GM23338 (cell line): ENCODE results near the gene LRP4. TPM values are rescaled to one million over a fixed set of nuclear protein-coding genes. Genes with fewer than 3 reads are reported as not detected.

Source experiments
- ATAC-seq: fragments of 200-7000 bp; cut with Tn5 transposase; 3 replicates; pipeline ENCODE4 v1.9.1; 2020
- DNase-seq: peaks from one replicate; pipeline ENCODE4 v3.0.0-alpha.2; 2015; ENCODE audit warnings: low spot score
- H2AFZ ChIP-seq: fragments of 200-600 bp; sonication (generic); 2 replicates; pipeline ENCODE4 v1.8.0; 2016; ENCODE audit warnings: antibody characterized with exemption, mild to moderate bottlenecking, moderate library complexity
- H3F3A ChIP-seq: fragments of 200-600 bp; sonication (generic); replicated peaks from 2 replicates; pipeline ENCODE4 v1.8.0; 2017; ENCODE audit warnings: antibody characterized with exemption, mixed run types, low read depth
- H3K27ac ChIP-seq: fragments of 200-600 bp; sonication (generic); 2 replicates; pipeline ENCODE4 v1.6.1; 2016; ENCODE audit warnings: low read depth
- H3K27me3 ChIP-seq: fragments of 200-600 bp; sonication (generic); 2 replicates; pipeline ENCODE4 v1.8.0; 2016; ENCODE audit warnings: mild to moderate bottlenecking, mixed run types, moderate library complexity; ENCODE audit not compliant: insufficient read depth
- H3K36me3 ChIP-seq: fragments of 200-600 bp; sonication (generic); 2 replicates; pipeline ENCODE4 v1.8.0; 2016; ENCODE audit warnings: mild to moderate bottlenecking; ENCODE audit not compliant: insufficient read depth
- H3K4me1 ChIP-seq: fragments of 200-600 bp; sonication (generic); 2 replicates; pipeline ENCODE4 v1.8.0; 2016; ENCODE audit warnings: mild to moderate bottlenecking, moderate library complexity; ENCODE audit not compliant: insufficient read depth
- H3K4me2 ChIP-seq: fragments of 200-600 bp; sonication (generic); 2 replicates; pipeline ENCODE4 v1.7.1; 2017; ENCODE audit warnings: mixed run types
- H3K4me3 ChIP-seq: fragments of 200-600 bp; sonication (generic); 2 replicates; pipeline ENCODE4 v1.6.1; 2016; ENCODE audit warnings: mixed run types
- H3K79me2 ChIP-seq: fragments of 200-600 bp; sonication (generic); replicated peaks from 2 replicates; pipeline ENCODE4 v1.8.0; 2017; ENCODE audit warnings: mild to moderate bottlenecking; ENCODE audit not compliant: insufficient read depth
- H3K9me2 ChIP-seq: fragments of 200-600 bp; sonication (generic); 2 replicates; pipeline ENCODE4 v1.8.0; 2017; ENCODE audit not compliant: insufficient read depth
- H4K20me1 ChIP-seq: fragments of 200-600 bp; sonication (generic); replicated peaks from 2 replicates; pipeline ENCODE4 v1.8.0; 2017; ENCODE audit warnings: mild to moderate bottlenecking; ENCODE audit not compliant: insufficient read depth
- H3K27ac Mint-ChIP-seq: 2 replicates; pipeline ENCODE4 v1.8.0; 2020; ENCODE audit warnings: inconsistent platforms, mild to moderate bottlenecking, moderate library complexity, mixed read lengths
- H3K27me3 Mint-ChIP-seq: 3 replicates; pipeline ENCODE4 v1.8.0; 2022; ENCODE audit warnings: low read depth, mild to moderate bottlenecking, moderate library complexity, mixed read lengths, inconsistent platforms; ENCODE audit not compliant: insufficient read depth, poor library complexity
- H3K36me3 Mint-ChIP-seq: 3 replicates; pipeline ENCODE4 v1.8.0; 2021; ENCODE audit warnings: low read depth, mild to moderate bottlenecking, inconsistent platforms, moderate library complexity, mixed read lengths
- H3K4me1 Mint-ChIP-seq: 3 replicates; pipeline ENCODE4 v1.8.0; 2020; ENCODE audit warnings: mild to moderate bottlenecking, inconsistent platforms, mixed read lengths
- H3K4me3 Mint-ChIP-seq: 3 replicates; pipeline ENCODE4 v1.8.0; 2021; ENCODE audit warnings: moderate library complexity, mild to moderate bottlenecking, inconsistent platforms, mixed read lengths
- H3K9me3 Mint-ChIP-seq: 3 replicates; pipeline ENCODE4 v1.8.0; 2020; ENCODE audit warnings: moderate library complexity, mild to moderate bottlenecking, inconsistent platforms, mixed read lengths
- CREB1 ChIP-seq: fragments of 250-450 bp; sonication (Bioruptor Pico); IDR thresholded peaks from 2 replicates; pipeline ENCODE4 v1.5.0; 2020; ENCODE audit warnings: low read depth, mild to moderate bottlenecking, moderate library complexity
- ETS1 ChIP-seq: IDR thresholded peaks from 2 replicates; pipeline ENCODE4 v1.6.1; 2016; ENCODE audit warnings: antibody characterized with exemption
- EZH2 ChIP-seq: fragments of 200-600 bp; sonication (generic); IDR thresholded peaks from one replicate; pipeline ENCODE4 v1.8.0; 2017; ENCODE audit warnings: antibody characterized with exemption, mild to moderate bottlenecking, low read depth; ENCODE audit not compliant: unreplicated experiment
- EZH2phosphoT487 ChIP-seq: fragments of 200-600 bp; sonication (generic); IDR thresholded peaks from one replicate; pipeline ENCODE4 v1.8.1; 2018; ENCODE audit warnings: antibody characterized with exemption; ENCODE audit not compliant: unreplicated experiment
- JUNB ChIP-seq: IDR thresholded peaks from one replicate; pipeline ENCODE4 v1.6.1; 2016; ENCODE audit warnings: antibody characterized with exemption; ENCODE audit not compliant: unreplicated experiment
- NANOG ChIP-seq: IDR thresholded peaks from 2 replicates; pipeline ENCODE4 v1.6.1; 2016; ENCODE audit warnings: antibody characterized with exemption, borderline replicate concordance
- POLR2AphosphoS5 ChIP-seq: IDR thresholded peaks from 2 replicates; pipeline ENCODE4 v1.6.1; 2016; ENCODE audit warnings: antibody characterized with exemption, low read depth
- STAT1 ChIP-seq: IDR thresholded peaks from one replicate; pipeline ENCODE4 v1.6.1; 2016; ENCODE audit warnings: antibody characterized with exemption; ENCODE audit not compliant: unreplicated experiment
- ZNF114 ChIP-seq: fragments of 250-450 bp; sonication (Bioruptor Pico); IDR thresholded peaks from 2 replicates; pipeline ENCODE4 v1.5.0; 2020; ENCODE audit warnings: mild to moderate bottlenecking, moderate library complexity
- ZNF331 ChIP-seq: fragments of 250-450 bp; sonication (Bioruptor Pico); IDR thresholded peaks from 2 replicates; pipeline ENCODE4 v1.5.0; 2020; ENCODE audit warnings: low read depth, mild to moderate bottlenecking, moderate library complexity
- polyA plus RNA-seq: library from polyadenylated mRNA; unstranded; fragments of >200 nt; fragmentation: Nextera tagmentation; extraction: Ambion mirVana; gene quantifications from 2 replicates; pipeline ENCODE4 v1.2.1, GENCODE V29; 2016
- total RNA-seq: library from RNA; depleted of rRNA; stranded (reverse); fragments of >200 nt; shearing (Covaris generic); gene quantifications from 2 replicates; pipeline ENCODE4 v1.2.3, GENCODE V29; 2014
- TF ChIP-seq, protein P1 (sequence below): fragments of 250-450 bp; sonication (Bioruptor Pico); IDR thresholded peaks from 2 replicates; pipeline ENCODE4 v1.5.0; 2020; ENCODE audit warnings: mild to moderate bottlenecking, moderate library complexity
- TF ChIP-seq, protein P2 (sequence below): IDR thresholded peaks from one replicate; pipeline ENCODE4 v1.6.1; 2018; ENCODE audit warnings: antibody characterized with exemption; ENCODE audit not compliant: unreplicated experiment
- TF ChIP-seq, protein P3 (sequence below), 2 experiments: fragments of 200-600 bp in 1 of 2; sonication (generic) in 1 of 2; conservative IDR thresholded peaks; 2 replicates each; pipeline versions ENCODE4 v1.5.1 to v1.6.1; 2016 to 2017; ENCODE audit warnings: antibody characterized with exemption in 2 of 2, low read depth in 2 of 2, mild to moderate bottlenecking in 2 of 2, moderate library complexity in 1 of 2

Gene LRP4
- total and polyA plus RNA-seq, 2 experiments from 2014 or later = 6.0 to 18.4 TPM

GRCh38 chr11:46868912-46869311 lies 49.4 kb downstream of the LRP4 start:
- Mint-ChIP-seq H3K27ac (no peak overlapping the region), H3K9me3 (no peaks in the 10 kb centered on the region), H3K27me3 (peaks cover 2% of the 10 kb centered on the region), H3K4me1 (no peaks in the 10 kb centered on the region), H3K4me3 (no peak overlapping the region), H3K36me3 (peaks cover 72% of the 10 kb centered on the region)
- no peaks in the 10 kb centered on the region for H3F3A ChIP-seq
- no peaks in the 10 kb centered on the region for H3K79me2 ChIP-seq
- H2AFZ ChIP-seq = no peak overlapping the region
- H3K4me3 ChIP-seq = no peak overlapping the region
- H3K27ac ChIP-seq = no peak overlapping the region
- H4K20me1 ChIP-seq = no peaks in the 10 kb centered on the region; the same call in none of the 2 replicates
- H3K4me1 ChIP-seq = no peaks in the 10 kb centered on the region
- TF ChIP-seq CREB1 (CRISPR knock-in tag) (no peak), POLR2AphosphoS5 (no peak), EZH2 (no peak), EZH2phosphoT487 (no peak), NANOG (no peak), JUNB (no peak), STAT1 (no peak), ZNF331 (CRISPR knock-in tag) (no peak), ZNF114 (CRISPR knock-in tag) (no peak), ETS1 (no peak)
- TF ChIP-seq, protein P1, sequence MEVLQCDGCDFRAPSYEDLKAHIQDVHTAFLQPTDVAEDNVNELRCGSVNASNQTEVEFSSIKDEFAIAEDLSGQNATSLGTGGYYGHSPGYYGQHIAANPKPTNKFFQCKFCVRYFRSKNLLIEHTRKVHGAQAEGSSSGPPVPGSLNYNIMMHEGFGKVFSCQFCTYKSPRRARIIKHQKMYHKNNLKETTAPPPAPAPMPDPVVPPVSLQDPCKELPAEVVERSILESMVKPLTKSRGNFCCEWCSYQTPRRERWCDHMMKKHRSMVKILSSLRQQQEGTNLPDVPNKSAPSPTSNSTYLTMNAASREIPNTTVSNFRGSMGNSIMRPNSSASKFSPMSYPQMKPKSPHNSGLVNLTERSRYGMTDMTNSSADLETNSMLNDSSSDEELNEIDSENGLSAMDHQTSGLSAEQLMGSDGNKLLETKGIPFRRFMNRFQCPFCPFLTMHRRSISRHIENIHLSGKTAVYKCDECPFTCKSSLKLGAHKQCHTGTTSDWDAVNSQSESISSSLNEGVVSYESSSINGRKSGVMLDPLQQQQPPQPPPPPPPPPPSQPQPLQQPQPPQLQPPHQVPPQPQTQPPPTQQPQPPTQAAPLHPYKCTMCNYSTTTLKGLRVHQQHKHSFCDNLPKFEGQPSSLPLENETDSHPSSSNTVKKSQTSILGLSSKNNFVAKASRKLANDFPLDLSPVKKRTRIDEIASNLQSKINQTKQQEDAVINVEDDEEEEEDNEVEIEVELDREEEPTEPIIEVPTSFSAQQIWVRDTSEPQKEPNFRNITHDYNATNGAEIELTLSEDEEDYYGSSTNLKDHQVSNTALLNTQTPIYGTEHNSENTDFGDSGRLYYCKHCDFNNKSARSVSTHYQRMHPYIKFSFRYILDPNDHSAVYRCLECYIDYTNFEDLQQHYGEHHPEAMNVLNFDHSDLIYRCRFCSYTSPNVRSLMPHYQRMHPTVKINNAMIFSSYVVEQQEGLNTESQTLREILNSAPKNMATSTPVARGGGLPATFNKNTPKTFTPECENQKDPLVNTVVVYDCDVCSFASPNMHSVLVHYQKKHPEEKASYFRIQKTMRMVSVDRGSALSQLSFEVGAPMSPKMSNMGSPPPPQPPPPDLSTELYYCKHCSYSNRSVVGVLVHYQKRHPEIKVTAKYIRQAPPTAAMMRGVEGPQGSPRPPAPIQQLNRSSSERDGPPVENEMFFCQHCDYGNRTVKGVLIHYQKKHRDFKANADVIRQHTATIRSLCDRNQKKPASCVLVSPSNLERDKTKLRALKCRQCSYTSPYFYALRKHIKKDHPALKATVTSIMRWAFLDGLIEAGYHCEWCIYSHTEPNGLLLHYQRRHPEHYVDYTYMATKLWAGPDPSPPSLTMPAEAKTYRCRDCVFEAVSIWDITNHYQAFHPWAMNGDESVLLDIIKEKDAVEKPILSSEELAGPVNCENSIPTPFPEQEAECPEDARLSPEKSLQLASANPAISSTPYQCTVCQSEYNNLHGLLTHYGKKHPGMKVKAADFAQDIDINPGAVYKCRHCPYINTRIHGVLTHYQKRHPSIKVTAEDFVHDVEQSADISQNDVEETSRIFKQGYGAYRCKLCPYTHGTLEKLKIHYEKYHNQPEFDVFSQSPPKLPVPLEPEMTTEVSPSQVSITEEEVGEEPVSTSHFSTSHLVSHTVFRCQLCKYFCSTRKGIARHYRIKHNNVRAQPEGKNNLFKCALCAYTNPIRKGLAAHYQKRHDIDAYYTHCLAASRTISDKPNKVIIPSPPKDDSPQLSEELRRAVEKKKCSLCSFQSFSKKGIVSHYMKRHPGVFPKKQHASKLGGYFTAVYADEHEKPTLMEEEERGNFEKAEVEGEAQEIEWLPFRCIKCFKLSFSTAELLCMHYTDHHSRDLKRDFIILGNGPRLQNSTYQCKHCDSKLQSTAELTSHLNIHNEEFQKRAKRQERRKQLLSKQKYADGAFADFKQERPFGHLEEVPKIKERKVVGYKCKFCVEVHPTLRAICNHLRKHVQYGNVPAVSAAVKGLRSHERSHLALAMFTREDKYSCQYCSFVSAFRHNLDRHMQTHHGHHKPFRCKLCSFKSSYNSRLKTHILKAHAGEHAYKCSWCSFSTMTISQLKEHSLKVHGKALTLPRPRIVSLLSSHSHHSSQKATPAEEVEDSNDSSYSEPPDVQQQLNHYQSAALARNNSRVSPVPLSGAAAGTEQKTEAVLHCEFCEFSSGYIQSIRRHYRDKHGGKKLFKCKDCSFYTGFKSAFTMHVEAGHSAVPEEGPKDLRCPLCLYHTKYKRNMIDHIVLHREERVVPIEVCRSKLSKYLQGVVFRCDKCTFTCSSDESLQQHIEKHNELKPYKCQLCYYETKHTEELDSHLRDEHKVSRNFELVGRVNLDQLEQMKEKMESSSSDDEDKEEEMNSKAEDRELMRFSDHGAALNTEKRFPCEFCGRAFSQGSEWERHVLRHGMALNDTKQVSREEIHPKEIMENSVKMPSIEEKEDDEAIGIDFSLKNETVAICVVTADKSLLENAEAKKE (CRISPR knock-in tag) = no peak
- TF ChIP-seq, protein P2, sequence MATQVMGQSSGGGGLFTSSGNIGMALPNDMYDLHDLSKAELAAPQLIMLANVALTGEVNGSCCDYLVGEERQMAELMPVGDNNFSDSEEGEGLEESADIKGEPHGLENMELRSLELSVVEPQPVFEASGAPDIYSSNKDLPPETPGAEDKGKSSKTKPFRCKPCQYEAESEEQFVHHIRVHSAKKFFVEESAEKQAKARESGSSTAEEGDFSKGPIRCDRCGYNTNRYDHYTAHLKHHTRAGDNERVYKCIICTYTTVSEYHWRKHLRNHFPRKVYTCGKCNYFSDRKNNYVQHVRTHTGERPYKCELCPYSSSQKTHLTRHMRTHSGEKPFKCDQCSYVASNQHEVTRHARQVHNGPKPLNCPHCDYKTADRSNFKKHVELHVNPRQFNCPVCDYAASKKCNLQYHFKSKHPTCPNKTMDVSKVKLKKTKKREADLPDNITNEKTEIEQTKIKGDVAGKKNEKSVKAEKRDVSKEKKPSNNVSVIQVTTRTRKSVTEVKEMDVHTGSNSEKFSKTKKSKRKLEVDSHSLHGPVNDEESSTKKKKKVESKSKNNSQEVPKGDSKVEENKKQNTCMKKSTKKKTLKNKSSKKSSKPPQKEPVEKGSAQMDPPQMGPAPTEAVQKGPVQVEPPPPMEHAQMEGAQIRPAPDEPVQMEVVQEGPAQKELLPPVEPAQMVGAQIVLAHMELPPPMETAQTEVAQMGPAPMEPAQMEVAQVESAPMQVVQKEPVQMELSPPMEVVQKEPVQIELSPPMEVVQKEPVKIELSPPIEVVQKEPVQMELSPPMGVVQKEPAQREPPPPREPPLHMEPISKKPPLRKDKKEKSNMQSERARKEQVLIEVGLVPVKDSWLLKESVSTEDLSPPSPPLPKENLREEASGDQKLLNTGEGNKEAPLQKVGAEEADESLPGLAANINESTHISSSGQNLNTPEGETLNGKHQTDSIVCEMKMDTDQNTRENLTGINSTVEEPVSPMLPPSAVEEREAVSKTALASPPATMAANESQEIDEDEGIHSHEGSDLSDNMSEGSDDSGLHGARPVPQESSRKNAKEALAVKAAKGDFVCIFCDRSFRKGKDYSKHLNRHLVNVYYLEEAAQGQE = no peak
- TF ChIP-seq, protein P3, sequence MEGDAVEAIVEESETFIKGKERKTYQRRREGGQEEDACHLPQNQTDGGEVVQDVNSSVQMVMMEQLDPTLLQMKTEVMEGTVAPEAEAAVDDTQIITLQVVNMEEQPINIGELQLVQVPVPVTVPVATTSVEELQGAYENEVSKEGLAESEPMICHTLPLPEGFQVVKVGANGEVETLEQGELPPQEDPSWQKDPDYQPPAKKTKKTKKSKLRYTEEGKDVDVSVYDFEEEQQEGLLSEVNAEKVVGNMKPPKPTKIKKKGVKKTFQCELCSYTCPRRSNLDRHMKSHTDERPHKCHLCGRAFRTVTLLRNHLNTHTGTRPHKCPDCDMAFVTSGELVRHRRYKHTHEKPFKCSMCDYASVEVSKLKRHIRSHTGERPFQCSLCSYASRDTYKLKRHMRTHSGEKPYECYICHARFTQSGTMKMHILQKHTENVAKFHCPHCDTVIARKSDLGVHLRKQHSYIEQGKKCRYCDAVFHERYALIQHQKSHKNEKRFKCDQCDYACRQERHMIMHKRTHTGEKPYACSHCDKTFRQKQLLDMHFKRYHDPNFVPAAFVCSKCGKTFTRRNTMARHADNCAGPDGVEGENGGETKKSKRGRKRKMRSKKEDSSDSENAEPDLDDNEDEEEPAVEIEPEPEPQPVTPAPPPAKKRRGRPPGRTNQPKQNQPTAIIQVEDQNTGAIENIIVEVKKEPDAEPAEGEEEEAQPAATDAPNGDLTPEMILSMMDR (conservative IDR thresholded peaks at IDR 0.05; ENCODE audit: low read depth in 2 of 2) = no peak
- peaks cover 27% of the 10 kb centered on the region for H3K36me3 ChIP-seq
- no peaks in the 10 kb centered on the region for H3K9me2 ChIP-seq
- no peak for ATAC-seq
- H3K4me2 ChIP-seq = no peak overlapping the region
- no peak for DNase-seq
- H3K27me3 ChIP-seq = no peaks in the 10 kb centered on the region
